ENCODE results near the gene GHSR.

GRCh38 chr3:172402090-172402489 is 46.2 kb downstream of the GHSR start:
- TF ChIP-seq CTCF (IDR thresholded peaks at IDR 0.05): no peak
- no peak for TF ChIP-seq POLR2AphosphoS5 (IDR thresholded peaks at IDR 0.05; ENCODE audit: low read depth, low read length)
